GM21786 (cell line): ENCODE data around the gene PDLIM3.
"Not testable (repeated sequence)": the region's sequence is repeated elsewhere in the genome, so short reads cannot be mapped to it uniquely, and the experiment has no call there.

Experiments used
- ATAC-seq: cut with Tn5 transposase; IDR thresholded peaks from one replicate; pipeline ENCODE4 v1.9.1; 2021; ENCODE audit not compliant: unreplicated experiment

The PDLIM3 gene

GRCh38 chr4:185534866-185535611 lies at the start of gene PDLIM3:
PDLIM3 (minus strand) TSS chr4:185535507; CDS start chr4:185535434, 73 bp downstream.
- no peak for ATAC-seq

- no peak for ATAC-seq
Measured at GRCh38 chr4:185583813-185584212, 48.5 kb upstream of the PDLIM3 start.

- no peak for ATAC-seq
Measured at GRCh38 chr4:185582651-185583400, 47.5 kb upstream of the PDLIM3 start.

GRCh38 chr4:185580699-185581098 lies 45.4 kb upstream of the PDLIM3 start:
- ATAC-seq: no peak

GRCh38 chr4:185578284-185578683 lies 43.0 kb upstream of the PDLIM3 start:
- no peak for ATAC-seq

- no peak for ATAC-seq
Measured at GRCh38 chr4:185576962-185577950, 41.9 kb upstream of the PDLIM3 start.

- ATAC-seq: no peak
Measured at GRCh38 chr4:185576314-185576961, 41.1 kb upstream of the PDLIM3 start.

- no peak for ATAC-seq
Measured at GRCh38 chr4:185573651-185574199, 38.4 kb upstream of the PDLIM3 start.

GRCh38 chr4:185570727-185571126 lies 35.4 kb upstream of the PDLIM3 start:
- ATAC-seq: no peak

GRCh38 chr4:185567381-185568376 lies 32.4 kb upstream of the PDLIM3 start:
- ATAC-seq: no peak

GRCh38 chr4:185566972-185567371 lies 31.7 kb upstream of the PDLIM3 start:
- ATAC-seq: no peak

GRCh38 chr4:185566425-185566824 lies 31.1 kb upstream of the PDLIM3 start:
- no peak for ATAC-seq

- no peak for ATAC-seq
Measured at GRCh38 chr4:185565696-185566095, 30.4 kb upstream of the PDLIM3 start.

- no peak for ATAC-seq
Measured at GRCh38 chr4:185564349-185564748, 29.0 kb upstream of the PDLIM3 start.

- ATAC-seq: no peak
Measured at GRCh38 chr4:185562531-185562930, 27.2 kb upstream of the PDLIM3 start.

- ATAC-seq: no peak
Measured at GRCh38 chr4:185560316-185560715, 25.0 kb upstream of the PDLIM3 start.

GRCh38 chr4:185559915-185560281 lies 24.6 kb upstream of the PDLIM3 start:
- no peak for ATAC-seq

GRCh38 chr4:185559251-185559914 lies 24.1 kb upstream of the PDLIM3 start:
- ATAC-seq: not testable (repeated sequence)
